Type B pancreatic cell (in vitro differentiated cells): ENCODE results near the gene CEBPG. TPM values are rescaled to one million over a fixed set of nuclear protein-coding genes. Genes with fewer than 3 reads are reported as not detected.

Experiments
- DNase-seq: peaks from one replicate; pipeline ENCODE4 v3.0.0; 2021; ENCODE audit warnings: mixed read lengths; ENCODE audit not compliant: unreplicated experiment; ENCODE audit errors: extremely low spot score
- H3K27ac Mint-ChIP-seq: 2 replicates; pipeline ENCODE4 v1.8.0; 2021; ENCODE audit warnings: mild to moderate bottlenecking, mixed read lengths
- H3K27me3 Mint-ChIP-seq: 2 replicates; pipeline ENCODE4 v1.8.0; 2021; ENCODE audit warnings: mixed read lengths
- H3K36me3 Mint-ChIP-seq: 2 replicates; pipeline ENCODE4 v1.8.0; 2021; ENCODE audit warnings: mixed read lengths
- H3K4me1 Mint-ChIP-seq: one replicate; pipeline ENCODE4 v1.8.0; 2021; ENCODE audit warnings: mixed read lengths; ENCODE audit not compliant: unreplicated experiment
- H3K4me3 Mint-ChIP-seq: 2 replicates; pipeline ENCODE4 v1.8.0; 2021; ENCODE audit warnings: mild to moderate bottlenecking, mixed read lengths
- H3K9me3 Mint-ChIP-seq: 2 replicates; pipeline ENCODE4 v1.8.0; 2021; ENCODE audit warnings: mixed read lengths
- CTCF ChIP-seq: fragments of 200-600 bp; sonication (generic); conservative IDR thresholded peaks from 2 replicates; pipeline ENCODE4 v1.5.0; 2021; ENCODE audit warnings: antibody characterized with exemption, mild to moderate bottlenecking
- total RNA-seq: library from RNA; stranded (reverse); gene quantifications from 2 replicates; pipeline ENCODE4 v1.2.1, GENCODE V29; 2021; ENCODE audit warnings: low replicate concordance

The CEBPG gene
- total RNA-seq, 1 donor from 2014 or later: 30.1 TPM

- no peak for DNase-seq
- H3K27ac Mint-ChIP-seq: peak overlapping the region; percentile 39
- no peaks in the 10 kb centered on the region for H3K27me3 Mint-ChIP-seq
- TF ChIP-seq CTCF: peak; percentile 70
- H3K4me1 Mint-ChIP-seq: peaks cover 7% of the 10 kb centered on the region
- no peak overlapping the region for H3K4me3 Mint-ChIP-seq
- no peaks in the 10 kb centered on the region for H3K36me3 Mint-ChIP-seq
- no peaks in the 10 kb centered on the region for H3K9me3 Mint-ChIP-seq
These were observed 24.2 kb downstream of the CEBPG start for GRCh38 chr19:33397536-33398360.

GRCh38 chr19:33398361-33399060, 25.0 kb downstream of the CEBPG start:
- Mint-ChIP-seq H3K4me1 (peaks cover 7% of the 10 kb centered on the region), H3K27me3 (no peaks in the 10 kb centered on the region)

GRCh38 chr19:33399081-33399744, 25.7 kb downstream of the CEBPG start:
- Mint-ChIP-seq H3K9me3 (no peaks in the 10 kb centered on the region), H3K4me1 (peaks cover 7% of the 10 kb centered on the region), H3K4me3 (no peak overlapping the region), H3K27ac (peak overlapping the region; percentile 18), H3K27me3 (no peaks in the 10 kb centered on the region), H3K36me3 (no peaks in the 10 kb centered on the region)
- no peak for DNase-seq
- TF ChIP-seq CTCF: no peak

More at GRCh38 chr19:33398361-33399060, 25.0 kb downstream of the CEBPG start:
- no peak overlapping the region for H3K4me3 Mint-ChIP-seq
- no peak for DNase-seq
- no peaks in the 10 kb centered on the region for H3K9me3 Mint-ChIP-seq
- TF ChIP-seq CTCF: peak; percentile 46
- H3K36me3 Mint-ChIP-seq: no peaks in the 10 kb centered on the region
- peak overlapping the region; percentile 39 for H3K27ac Mint-ChIP-seq

- Mint-ChIP-seq H3K9me3 (no peaks in the 10 kb centered on the region), H3K4me1 (peaks cover 10% of the 10 kb centered on the region), H3K27ac (no peak overlapping the region), H3K27me3 (no peaks in the 10 kb centered on the region), H3K36me3 (no peaks in the 10 kb centered on the region), H3K4me3 (no peak overlapping the region)
- DNase-seq: no peak
- no peak for TF ChIP-seq CTCF
These were observed 26.5 kb downstream of the CEBPG start for GRCh38 chr19:33399745-33400681.
